ENCODE results near the gene CAMK4. TPM values are rescaled to one million over a fixed set of nuclear protein-coding genes. Genes with fewer than 3 reads are reported as not detected.

The CAMK4 gene
- total RNA-seq, 1 donor from 2014 or later = 5.1 TPM

- no peak for TF ChIP-seq CTCF (conservative IDR thresholded peaks at IDR 0.05; ENCODE audit: low read depth, low read length)
- H3K4me3 ChIP-seq (ENCODE audit: low read depth, low read length) = no peak overlapping the region
- DNase-seq (ENCODE audit: low read depth) = no peak
These were observed 97.2 kb downstream of the CAMK4 start for GRCh38 chr5:111321376-111321775.

- no peak for DNase-seq (ENCODE audit: low read depth)
- no peak overlapping the region for H3K4me3 ChIP-seq (ENCODE audit: low read depth, low read length)
- no peak for TF ChIP-seq CTCF (conservative IDR thresholded peaks at IDR 0.05; ENCODE audit: low read depth, low read length)
These were observed 102.4 kb downstream of the CAMK4 start for GRCh38 chr5:111326551-111326950.

- no peak for DNase-seq (ENCODE audit: low read depth)
- TF ChIP-seq CTCF (conservative IDR thresholded peaks at IDR 0.05; ENCODE audit: low read depth, low read length) = no peak
- H3K4me3 ChIP-seq (ENCODE audit: low read depth, low read length) = no peak overlapping the region
These were observed 112.9 kb downstream of the CAMK4 start for GRCh38 chr5:111337133-111337532.

- DNase-seq (ENCODE audit: low read depth) = no peak
- no peak overlapping the region for H3K4me3 ChIP-seq (ENCODE audit: low read depth, low read length)
- TF ChIP-seq CTCF (conservative IDR thresholded peaks at IDR 0.05; ENCODE audit: low read depth, low read length) = no peak
These were observed 113.5 kb downstream of the CAMK4 start for GRCh38 chr5:111337688-111338087.

GRCh38 chr5:111345731-111346130, 121.5 kb downstream of the CAMK4 start:
- H3K4me3 ChIP-seq (ENCODE audit: low read depth, low read length) = no peak overlapping the region
- no peak for TF ChIP-seq CTCF (conservative IDR thresholded peaks at IDR 0.05; ENCODE audit: low read depth, low read length)
- no peak for DNase-seq (ENCODE audit: low read depth)

GRCh38 chr5:111347021-111347420, 122.8 kb downstream of the CAMK4 start:
- no peak overlapping the region for H3K4me3 ChIP-seq (ENCODE audit: low read depth, low read length)
- no peak for TF ChIP-seq CTCF (conservative IDR thresholded peaks at IDR 0.05; ENCODE audit: low read depth, low read length)
- no peak for DNase-seq (ENCODE audit: low read depth)

- no peak overlapping the region for H3K4me3 ChIP-seq (ENCODE audit: low read depth, low read length)
- no peak for TF ChIP-seq CTCF (conservative IDR thresholded peaks at IDR 0.05; ENCODE audit: low read depth, low read length)
- DNase-seq (ENCODE audit: low read depth) = no peak
These were observed 124.6 kb downstream of the CAMK4 start for GRCh38 chr5:111348661-111349329.
